ENCODE results near the gene NSD2.
"Not testable (repeated sequence)": the region's sequence is repeated elsewhere in the genome, so short reads cannot be mapped to it uniquely, and the experiment has no call there.

The NSD2 gene

GRCh38 chr4:1870578-1871443 lies at the start of gene NSD2:
Gene NSD2, plus strand, starts transcription at chr4:1871393. Its CDS starts 29,262 bp downstream, at chr4:1900655.
- peak; percentile 91 to 96 for DNase-seq

DNA sequence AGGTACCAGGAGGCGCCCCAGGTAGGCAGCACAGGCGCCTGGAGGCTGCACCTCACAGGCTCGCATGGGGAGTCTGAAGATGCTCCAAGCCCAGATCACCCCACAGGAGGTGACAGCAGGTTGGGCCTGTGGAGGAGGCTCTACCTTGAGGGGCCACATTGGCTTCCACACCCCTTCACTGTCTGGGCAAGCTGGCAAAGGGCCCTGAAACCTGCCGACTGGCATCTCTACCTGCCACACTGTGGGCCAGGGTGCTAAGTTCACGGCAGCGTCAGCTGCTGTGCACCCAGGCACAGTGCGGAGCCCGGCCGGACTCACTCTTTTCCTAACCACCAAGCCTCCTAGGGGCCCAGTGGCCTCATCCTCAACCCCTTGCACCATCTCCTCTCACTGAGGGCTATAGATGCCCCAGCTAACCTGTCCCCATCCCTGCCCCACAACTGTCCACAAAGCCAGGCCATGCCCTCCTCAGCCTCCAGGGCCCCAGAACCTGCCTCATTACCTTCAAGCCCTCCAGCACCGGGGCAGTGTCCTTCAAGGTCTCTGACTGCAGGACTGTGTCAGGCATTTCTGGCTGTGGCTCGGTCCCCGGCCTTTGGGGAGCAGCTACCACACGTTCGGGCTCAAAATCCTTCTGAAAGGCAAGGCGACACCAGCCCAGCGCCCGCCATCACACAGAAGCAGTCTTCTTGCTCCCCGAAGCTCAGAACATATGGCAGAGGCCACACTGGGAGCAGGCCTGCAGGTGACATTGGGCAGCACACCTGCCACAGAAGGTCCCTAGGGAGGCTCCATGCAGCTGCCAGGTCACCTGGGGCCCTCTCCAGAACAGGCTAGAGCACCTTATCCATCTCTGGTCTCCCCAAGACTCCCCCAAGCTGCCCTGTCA lies 49.3 kb upstream of the NSD2 start:
- no peak for DNase-seq

GRCh38 chr4:1822568-1823544 lies 48.3 kb upstream of the NSD2 start:
- DNase-seq: no peak

DNA sequence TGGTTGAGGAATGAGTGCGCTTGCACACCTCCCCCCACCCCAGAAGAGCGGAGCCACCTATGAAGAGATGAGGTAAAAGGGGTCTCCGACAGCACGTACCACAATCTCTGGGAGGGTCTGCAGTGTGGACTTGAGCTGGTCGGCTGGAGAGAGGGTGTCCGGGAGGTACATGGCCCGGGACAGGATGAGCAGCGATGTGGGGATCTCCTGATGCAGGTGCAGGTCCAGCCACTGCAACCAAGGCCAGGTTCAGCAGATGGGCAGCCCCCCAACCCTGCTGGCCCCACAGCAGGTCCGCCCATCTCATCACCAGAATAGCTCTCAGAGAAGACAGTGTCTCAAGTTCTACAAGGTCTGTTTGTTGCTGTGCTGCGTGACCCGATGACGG lies 47.7 kb upstream of the NSD2 start:
- no peak for DNase-seq

DNA sequence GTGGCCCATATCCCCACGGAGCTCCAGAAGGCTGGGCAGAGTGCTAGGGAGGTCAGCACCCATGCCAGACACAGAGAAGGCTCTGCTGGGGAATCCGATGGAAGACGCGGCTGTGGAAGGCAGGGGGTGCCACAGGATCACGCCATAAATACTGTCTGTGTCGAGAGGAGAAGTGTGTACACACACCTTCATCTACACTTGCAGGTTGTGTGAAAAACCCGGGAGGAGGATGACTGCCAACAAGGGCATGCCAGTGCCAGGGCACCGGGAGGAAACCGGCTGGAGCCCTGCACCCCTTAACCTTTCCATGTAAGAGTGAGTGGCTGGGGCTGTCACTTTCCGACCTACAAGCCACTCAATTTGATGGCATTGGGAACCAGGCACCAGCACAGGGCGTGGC lies 46.4 kb upstream of the NSD2 start:
- DNase-seq: no peak

GRCh38 chr4:1825326-1825725 lies 45.9 kb upstream of the NSD2 start:
- DNase-seq: no peak

DNA sequence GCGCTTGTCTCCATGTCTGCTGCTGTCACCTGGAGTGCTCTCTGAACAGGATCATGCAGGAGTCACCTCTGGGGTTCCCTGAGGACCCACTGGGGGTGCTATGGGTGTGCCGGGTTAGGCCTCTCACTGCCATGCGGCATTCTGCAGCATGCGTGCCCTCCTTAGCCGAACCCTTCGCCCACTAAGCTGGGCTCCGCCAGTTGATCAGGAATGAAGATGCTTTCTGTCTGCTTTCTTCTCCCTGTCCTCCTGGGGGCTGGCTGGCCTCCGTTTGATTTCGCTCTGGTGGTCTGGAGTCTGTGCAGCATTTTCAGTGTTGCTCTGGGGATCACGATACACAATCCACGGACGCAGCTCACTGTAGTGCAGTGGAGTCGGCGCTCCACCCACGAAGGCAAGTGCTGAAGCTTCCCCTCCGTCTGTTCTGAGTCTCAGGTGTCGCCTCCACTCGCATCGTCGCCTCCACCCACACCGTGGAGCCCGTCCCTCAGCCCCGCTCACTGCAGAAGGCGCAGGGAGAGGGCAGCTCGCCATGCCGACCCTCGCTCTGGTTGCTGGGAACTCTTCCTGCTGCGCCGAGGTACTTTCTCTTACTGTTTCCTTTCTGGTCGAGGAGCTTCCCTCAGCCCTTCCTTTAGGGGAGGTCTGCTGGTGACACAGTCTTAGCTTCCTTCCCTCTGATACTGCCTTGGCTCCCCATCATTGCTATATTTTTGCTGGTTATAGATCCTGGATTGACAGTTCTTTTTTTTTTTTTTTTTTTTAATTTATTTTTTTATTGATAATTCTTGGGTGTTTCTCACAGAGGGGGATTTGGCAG lies 44.5 kb upstream of the NSD2 start:
- DNase-seq: no peak

- no peak for DNase-seq
Measured at GRCh38 chr4:1830234-1830633, 41.0 kb upstream of the NSD2 start.

GRCh38 chr4:1830642-1831228 lies 40.5 kb upstream of the NSD2 start:
- no peak for DNase-seq

DNA sequence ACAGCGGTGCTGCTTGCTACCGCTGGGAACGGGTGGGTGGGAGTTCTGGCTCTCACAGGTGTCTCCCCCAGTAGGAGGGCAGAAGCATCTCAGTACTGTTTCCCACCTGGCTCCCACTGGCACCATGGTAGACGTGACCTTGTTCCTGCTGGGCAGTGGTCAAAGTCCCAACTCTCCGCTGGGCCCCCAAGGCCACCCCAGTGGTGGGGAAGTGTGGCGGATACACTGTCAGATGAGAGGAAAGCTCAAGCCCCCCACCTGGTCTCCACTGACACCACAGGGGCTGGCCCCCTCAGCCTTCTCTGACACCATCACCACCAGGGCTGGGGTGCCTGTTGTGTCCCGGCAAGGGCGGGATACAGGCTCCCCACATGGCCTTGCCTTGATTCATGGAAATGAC lies 39.9 kb upstream of the NSD2 start:
- DNase-seq: no peak

DNA sequence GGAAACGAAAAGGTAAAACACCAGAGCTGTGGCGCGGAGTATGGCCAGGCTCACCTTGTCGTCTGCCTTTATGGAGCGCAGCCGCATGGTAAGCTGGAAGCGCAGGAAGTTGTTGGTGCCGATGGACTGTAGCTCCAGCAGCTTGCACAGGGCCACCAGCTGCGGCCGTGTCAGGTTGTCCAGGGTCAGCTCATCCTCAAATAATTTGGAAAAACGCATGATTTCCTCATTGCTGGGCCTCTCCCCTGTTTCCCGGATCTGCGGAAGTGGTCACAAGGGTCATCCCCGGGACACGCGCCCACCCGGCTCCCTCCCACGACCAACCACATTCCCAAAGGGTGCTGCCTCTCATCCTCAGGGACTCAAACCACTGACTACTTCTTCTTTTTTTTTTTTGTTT lies 38.5 kb upstream of the NSD2 start:
- no peak for DNase-seq

- DNase-seq: no peak
Measured at GRCh38 chr4:1833307-1834046, 37.7 kb upstream of the NSD2 start.

GRCh38 chr4:1834047-1834775 lies 37.0 kb upstream of the NSD2 start:
- DNase-seq: no peak

GRCh38 chr4:1835836-1836235 lies 35.4 kb upstream of the NSD2 start:
- DNase-seq: not testable (repeated sequence)

DNA sequence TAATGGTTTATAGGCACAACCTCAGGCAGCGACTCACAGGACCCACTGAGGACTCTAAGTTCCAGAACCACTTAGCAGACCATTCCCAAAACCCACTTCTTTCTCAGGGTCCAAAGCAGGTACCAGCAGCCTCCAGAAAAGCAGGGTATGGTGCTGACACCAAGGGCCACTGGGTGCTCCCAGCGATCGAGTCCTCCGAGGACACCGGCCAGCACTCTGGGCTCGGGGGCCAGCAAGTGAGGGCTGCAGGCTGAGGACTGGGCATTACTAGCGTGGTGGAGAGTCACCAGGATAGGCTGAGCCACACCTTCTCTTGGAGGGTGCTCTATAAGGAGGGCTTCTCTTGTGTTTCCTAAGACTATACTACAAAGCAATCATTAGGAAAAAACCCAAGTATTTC lies 34.5 kb upstream of the NSD2 start:
- DNase-seq: no peak

DNA sequence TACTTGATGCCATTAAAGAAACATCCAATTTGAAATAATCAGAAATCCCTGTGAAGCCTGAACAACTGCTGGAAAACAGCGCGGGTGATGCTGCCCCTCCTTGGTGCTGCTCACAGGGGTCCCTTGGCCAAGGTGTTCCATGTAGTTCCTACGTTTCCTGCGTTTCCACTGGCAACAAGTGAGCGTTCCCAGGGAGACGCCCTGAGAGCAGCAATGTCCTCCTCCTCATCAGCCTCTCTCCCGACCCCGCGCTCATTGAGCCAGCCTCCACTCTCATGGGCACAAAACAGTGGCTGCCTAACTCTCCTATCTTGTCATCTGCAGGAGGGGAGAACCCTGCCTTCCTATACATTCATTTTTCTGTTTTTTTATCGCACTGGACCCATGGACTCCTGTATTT lies 34.1 kb upstream of the NSD2 start:
- no peak for DNase-seq

DNA sequence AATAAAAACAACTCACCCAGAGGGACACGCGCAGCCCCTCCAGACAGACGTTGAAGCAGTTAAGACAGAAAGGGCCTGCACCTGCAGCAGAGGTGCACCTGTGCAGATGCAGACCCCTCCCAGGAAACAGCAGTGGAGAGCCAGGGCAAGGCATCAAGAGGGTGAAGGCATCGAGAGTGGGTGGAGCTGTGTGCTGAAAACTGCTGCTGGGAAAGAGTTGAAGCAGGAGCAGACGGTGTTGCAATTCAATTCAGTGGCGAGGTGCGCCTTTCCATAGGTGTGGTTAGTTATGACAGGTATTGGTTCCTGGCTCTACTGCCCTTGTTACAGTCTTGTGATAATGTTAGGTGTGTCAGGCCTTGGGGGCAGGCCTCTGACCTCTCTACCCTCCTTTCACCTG lies 31.9 kb upstream of the NSD2 start:
- DNase-seq: no peak

DNA sequence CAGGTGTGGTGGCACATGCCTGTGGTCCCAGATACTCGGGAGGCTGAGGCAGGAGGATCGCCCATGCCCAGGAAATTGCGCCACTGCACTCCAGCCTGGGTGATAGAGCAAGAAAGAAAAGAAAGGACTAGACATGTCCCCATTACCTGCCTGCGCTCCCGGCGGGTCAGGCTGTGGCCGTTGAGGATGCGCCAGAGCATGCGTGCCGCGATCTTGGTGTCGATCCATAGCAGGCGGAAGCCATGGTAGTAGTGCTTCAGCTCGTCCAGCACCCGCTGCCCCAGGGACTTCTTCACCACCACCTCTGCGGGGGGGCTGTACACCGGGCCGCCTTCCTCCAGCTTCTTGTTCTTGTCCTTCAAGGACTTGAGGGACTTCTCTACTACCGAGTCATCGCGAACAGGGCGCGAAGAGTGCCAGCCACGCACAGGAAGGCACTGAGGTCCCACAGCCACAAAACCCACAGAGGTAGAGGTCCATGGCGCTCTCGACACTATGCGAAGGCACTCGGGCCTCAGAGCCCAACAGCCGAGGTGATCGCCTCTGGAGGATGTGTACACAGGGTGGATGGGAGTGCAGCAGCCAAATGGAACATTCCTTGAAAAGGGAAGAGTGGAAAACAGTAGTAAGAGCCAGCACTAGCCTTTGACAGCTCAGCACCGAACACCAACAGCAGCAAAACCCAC lies 29.8 kb upstream of the NSD2 start:
- no peak for DNase-seq

DNA sequence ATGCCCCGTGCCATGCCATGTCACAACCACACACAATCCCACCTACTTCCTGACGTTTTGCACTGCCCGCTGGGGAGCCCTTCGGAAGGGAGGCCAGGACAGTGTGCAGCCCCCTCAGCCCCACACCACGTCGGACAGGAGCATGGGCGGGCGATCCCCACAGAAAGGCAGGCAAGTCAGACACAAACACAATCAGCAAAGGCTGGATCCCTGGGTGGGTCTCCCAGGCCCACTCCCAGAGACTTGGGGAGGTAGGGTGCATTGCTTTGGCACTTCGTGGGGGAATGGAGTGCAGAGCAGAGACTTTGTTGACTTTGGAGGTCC lies 29.3 kb upstream of the NSD2 start:
- DNase-seq: no peak
